Measurements from ENCODE around the gene SHB.

DNA sequence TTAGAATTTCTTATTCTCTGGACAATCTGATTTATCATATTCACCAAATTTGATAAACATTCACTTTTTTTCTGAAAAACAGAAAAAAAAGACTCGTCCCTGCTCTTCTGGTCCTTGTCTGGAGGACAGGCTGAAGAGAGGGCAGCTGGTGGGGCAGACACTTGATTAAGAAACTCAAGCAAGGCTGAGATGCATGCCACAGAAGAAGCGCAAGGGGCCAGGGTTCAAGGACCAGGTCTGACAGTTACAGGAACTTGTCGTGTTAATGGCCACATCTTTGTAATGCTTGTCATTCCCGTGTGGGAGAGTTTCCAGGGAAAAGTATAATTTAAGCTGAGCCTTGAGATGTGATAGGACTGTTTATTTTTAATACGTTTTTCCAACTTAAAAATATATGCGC lies 40.6 kb upstream of the SHB start:
- no peak for TF ChIP-seq CTCF (CRISPR knock-in tag; IDR thresholded peaks at IDR 0.05)
- TF ChIP-seq, protein P1, sequence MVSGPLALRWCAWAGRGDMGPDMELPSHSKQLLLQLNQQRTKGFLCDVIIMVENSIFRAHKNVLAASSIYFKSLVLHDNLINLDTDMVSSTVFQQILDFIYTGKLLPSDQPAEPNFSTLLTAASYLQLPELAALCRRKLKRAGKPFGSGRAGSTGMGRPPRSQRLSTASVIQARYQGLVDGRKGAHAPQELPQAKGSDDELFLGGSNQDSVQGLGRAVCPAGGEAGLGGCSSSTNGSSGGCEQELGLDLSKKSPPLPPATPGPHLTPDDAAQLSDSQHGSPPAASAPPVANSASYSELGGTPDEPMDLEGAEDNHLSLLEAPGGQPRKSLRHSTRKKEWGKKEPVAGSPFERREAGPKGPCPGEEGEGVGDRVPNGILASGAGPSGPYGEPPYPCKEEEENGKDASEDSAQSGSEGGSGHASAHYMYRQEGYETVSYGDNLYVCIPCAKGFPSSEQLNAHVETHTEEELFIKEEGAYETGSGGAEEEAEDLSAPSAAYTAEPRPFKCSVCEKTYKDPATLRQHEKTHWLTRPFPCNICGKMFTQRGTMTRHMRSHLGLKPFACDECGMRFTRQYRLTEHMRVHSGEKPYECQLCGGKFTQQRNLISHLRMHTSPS (CRISPR knock-in tag; IDR thresholded peaks at IDR 0.05; ENCODE audit: low read depth) = no peak
- no peak for TF ChIP-seq POLR2A (IDR thresholded peaks at IDR 0.05; ENCODE audit: insufficient read depth in 1 of 2, low read depth in 2 of 2, low read length in 2 of 2)
- TF ChIP-seq ZNF780A (CRISPR knock-in tag; IDR thresholded peaks at IDR 0.05) = no peak
- TF ChIP-seq, protein P2, sequence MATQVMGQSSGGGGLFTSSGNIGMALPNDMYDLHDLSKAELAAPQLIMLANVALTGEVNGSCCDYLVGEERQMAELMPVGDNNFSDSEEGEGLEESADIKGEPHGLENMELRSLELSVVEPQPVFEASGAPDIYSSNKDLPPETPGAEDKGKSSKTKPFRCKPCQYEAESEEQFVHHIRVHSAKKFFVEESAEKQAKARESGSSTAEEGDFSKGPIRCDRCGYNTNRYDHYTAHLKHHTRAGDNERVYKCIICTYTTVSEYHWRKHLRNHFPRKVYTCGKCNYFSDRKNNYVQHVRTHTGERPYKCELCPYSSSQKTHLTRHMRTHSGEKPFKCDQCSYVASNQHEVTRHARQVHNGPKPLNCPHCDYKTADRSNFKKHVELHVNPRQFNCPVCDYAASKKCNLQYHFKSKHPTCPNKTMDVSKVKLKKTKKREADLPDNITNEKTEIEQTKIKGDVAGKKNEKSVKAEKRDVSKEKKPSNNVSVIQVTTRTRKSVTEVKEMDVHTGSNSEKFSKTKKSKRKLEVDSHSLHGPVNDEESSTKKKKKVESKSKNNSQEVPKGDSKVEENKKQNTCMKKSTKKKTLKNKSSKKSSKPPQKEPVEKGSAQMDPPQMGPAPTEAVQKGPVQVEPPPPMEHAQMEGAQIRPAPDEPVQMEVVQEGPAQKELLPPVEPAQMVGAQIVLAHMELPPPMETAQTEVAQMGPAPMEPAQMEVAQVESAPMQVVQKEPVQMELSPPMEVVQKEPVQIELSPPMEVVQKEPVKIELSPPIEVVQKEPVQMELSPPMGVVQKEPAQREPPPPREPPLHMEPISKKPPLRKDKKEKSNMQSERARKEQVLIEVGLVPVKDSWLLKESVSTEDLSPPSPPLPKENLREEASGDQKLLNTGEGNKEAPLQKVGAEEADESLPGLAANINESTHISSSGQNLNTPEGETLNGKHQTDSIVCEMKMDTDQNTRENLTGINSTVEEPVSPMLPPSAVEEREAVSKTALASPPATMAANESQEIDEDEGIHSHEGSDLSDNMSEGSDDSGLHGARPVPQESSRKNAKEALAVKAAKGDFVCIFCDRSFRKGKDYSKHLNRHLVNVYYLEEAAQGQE (IDR thresholded peaks at IDR 0.05; ENCODE audit: borderline replicate concordance in 1 of 2, low read depth in 1 of 2, low read length in 2 of 2) = no peak
- no peak for TF ChIP-seq NONO (IDR thresholded peaks at IDR 0.05)
- no peak for TF ChIP-seq NONO (CRISPR knock-in tag; conservative IDR thresholded peaks at IDR 0.05)
- TF ChIP-seq ZSCAN20 (CRISPR knock-in tag; IDR thresholded peaks at IDR 0.05; ENCODE audit: borderline replicate concordance) = no peak
- no peak for TF ChIP-seq RFX5 (IDR thresholded peaks at IDR 0.05; ENCODE audit: low read depth, low read length)
- TF ChIP-seq, protein P3, sequence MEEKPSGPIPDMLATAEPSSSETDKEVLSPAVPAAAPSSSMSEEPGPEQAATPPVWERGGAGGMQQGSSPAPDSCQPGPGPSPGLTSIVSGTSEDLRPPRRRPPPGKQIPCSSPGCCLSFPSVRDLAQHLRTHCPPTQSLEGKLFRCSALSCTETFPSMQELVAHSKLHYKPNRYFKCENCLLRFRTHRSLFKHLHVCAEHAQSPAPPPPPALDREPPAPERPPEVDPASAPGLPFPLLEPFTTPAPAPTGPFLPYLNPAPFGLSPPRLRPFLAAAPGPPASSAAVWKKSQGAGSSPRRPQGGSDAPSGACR (CRISPR knock-in tag; IDR thresholded peaks at IDR 0.05) = no peak
- no peak for TF ChIP-seq SUZ12 (IDR thresholded peaks at IDR 0.05; ENCODE audit: low read depth, low read length)
- TF ChIP-seq, protein P4, sequence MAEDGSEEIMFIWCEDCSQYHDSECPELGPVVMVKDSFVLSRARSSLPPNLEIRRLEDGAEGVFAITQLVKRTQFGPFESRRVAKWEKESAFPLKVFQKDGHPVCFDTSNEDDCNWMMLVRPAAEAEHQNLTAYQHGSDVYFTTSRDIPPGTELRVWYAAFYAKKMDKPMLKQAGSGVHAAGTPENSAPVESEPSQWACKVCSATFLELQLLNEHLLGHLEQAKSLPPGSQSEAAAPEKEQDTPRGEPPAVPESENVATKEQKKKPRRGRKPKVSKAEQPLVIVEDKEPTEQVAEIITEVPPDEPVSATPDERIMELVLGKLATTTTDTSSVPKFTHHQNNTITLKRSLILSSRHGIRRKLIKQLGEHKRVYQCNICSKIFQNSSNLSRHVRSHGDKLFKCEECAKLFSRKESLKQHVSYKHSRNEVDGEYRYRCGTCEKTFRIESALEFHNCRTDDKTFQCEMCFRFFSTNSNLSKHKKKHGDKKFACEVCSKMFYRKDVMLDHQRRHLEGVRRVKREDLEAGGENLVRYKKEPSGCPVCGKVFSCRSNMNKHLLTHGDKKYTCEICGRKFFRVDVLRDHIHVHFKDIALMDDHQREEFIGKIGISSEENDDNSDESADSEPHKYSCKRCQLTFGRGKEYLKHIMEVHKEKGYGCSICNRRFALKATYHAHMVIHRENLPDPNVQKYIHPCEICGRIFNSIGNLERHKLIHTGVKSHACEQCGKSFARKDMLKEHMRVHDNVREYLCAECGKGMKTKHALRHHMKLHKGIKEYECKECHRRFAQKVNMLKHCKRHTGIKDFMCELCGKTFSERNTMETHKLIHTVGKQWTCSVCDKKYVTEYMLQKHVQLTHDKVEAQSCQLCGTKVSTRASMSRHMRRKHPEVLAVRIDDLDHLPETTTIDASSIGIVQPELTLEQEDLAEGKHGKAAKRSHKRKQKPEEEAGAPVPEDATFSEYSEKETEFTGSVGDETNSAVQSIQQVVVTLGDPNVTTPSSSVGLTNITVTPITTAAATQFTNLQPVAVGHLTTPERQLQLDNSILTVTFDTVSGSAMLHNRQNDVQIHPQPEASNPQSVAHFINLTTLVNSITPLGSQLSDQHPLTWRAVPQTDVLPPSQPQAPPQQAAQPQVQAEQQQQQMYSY (CRISPR knock-in tag; IDR thresholded peaks at IDR 0.05) = no peak
- no peak for TF ChIP-seq IKZF1 (IDR thresholded peaks at IDR 0.05)

Data from HepG2 (cell line).